Muscle layer of colon (tissue), 2 donors: ENCODE measurements around the gene MAGI2.

Experiments
- H3K27ac ChIP-seq: one replicate; pipeline ENCODE4 v1.7.0; 2013; ENCODE audit warnings: low read depth, mild to moderate bottlenecking, low read length, moderate library complexity
- H3K27me3 ChIP-seq, 2 donors: one replicate each; pipeline ENCODE4 v1.7.0; 2013; ENCODE audit warnings: low read length in 2 of 2, mild to moderate bottlenecking in 2 of 2; ENCODE audit not compliant: insufficient read depth in 2 of 2, control insufficient read depth in 1 of 2
- H3K36me3 ChIP-seq: one replicate; pipeline ENCODE4 v1.7.0; 2013; ENCODE audit warnings: mild to moderate bottlenecking, low read length; ENCODE audit not compliant: insufficient read depth
- H3K4me1 ChIP-seq: one replicate; pipeline ENCODE4 v1.7.0; 2013; ENCODE audit warnings: mild to moderate bottlenecking, low read length; ENCODE audit not compliant: insufficient read depth
- H3K4me3 ChIP-seq, 2 donors: one replicate each; pipeline ENCODE4 v1.7.0; 2013; ENCODE audit warnings: low read length in 2 of 2, low read depth in 1 of 2, mild to moderate bottlenecking in 1 of 2, moderate library complexity in 1 of 2
- H3K9ac ChIP-seq: one replicate; pipeline ENCODE4 v1.7.0; 2013; ENCODE audit warnings: low read length
- H3K9me3 ChIP-seq: one replicate; pipeline ENCODE4 v1.7.0; 2013; ENCODE audit warnings: mild to moderate bottlenecking, low read length
- donor health status: abdominal sarcoma.
- donor health status: Adenocarcinoma of cecum.

Gene MAGI2

GRCh38 chr7:79453558-79454360 is at the start of gene MAGI2:
Gene MAGI2 (minus strand): TSS chr7:79453667. CDS start chr7:79453320, 347 bp downstream.
- peaks cover 30% of the 10 kb centered on the region for H3K4me1 ChIP-seq
- H3K36me3 ChIP-seq, result no peaks in the 10 kb centered on the region
- H3K9ac ChIP-seq, result peak within 1 kb of the TSS; percentile 93
- no peaks in the 10 kb centered on the region for H3K9me3 ChIP-seq
- no peaks in the 10 kb centered on the region for H3K27me3 ChIP-seq
- H3K4me3 ChIP-seq, result peak within 1 kb of the TSS; percentile 92 to 94
- peak within 1 kb of the TSS; percentile 98 for H3K27ac ChIP-seq

GRCh38 chr7:79502151-79502550 is 48.7 kb upstream of the MAGI2 start:
- H3K9ac ChIP-seq, result no peak overlapping the region
- H3K9me3 ChIP-seq, result no peaks in the 10 kb centered on the region

GRCh38 chr7:79500759-79501158 is 47.3 kb upstream of the MAGI2 start:
- Histone ChIP-seq H3K4me1 (no peaks in the 10 kb centered on the region), H3K36me3 (no peaks in the 10 kb centered on the region), H3K9me3 (no peaks in the 10 kb centered on the region), H3K27me3 (no peaks in the 10 kb centered on the region), H3K4me3 (no peak overlapping the region), H3K9ac (no peak overlapping the region), H3K27ac (no peak overlapping the region)

More at GRCh38 chr7:79502151-79502550, 48.7 kb upstream of the MAGI2 start:
- H3K4me3 ChIP-seq, result no peak overlapping the region
- H3K27me3 ChIP-seq, result no peaks in the 10 kb centered on the region
- no peak overlapping the region for H3K27ac ChIP-seq
- H3K36me3 ChIP-seq, result no peaks in the 10 kb centered on the region
- no peaks in the 10 kb centered on the region for H3K4me1 ChIP-seq

GRCh38 chr7:79497728-79498127 is 44.3 kb upstream of the MAGI2 start:
- Histone ChIP-seq H3K27ac (no peak overlapping the region), H3K27me3 (no peaks in the 10 kb centered on the region), H3K9me3 (no peaks in the 10 kb centered on the region), H3K9ac (no peak overlapping the region), H3K4me3 (no peak overlapping the region), H3K4me1 (no peaks in the 10 kb centered on the region), H3K36me3 (no peaks in the 10 kb centered on the region)

DNA sequence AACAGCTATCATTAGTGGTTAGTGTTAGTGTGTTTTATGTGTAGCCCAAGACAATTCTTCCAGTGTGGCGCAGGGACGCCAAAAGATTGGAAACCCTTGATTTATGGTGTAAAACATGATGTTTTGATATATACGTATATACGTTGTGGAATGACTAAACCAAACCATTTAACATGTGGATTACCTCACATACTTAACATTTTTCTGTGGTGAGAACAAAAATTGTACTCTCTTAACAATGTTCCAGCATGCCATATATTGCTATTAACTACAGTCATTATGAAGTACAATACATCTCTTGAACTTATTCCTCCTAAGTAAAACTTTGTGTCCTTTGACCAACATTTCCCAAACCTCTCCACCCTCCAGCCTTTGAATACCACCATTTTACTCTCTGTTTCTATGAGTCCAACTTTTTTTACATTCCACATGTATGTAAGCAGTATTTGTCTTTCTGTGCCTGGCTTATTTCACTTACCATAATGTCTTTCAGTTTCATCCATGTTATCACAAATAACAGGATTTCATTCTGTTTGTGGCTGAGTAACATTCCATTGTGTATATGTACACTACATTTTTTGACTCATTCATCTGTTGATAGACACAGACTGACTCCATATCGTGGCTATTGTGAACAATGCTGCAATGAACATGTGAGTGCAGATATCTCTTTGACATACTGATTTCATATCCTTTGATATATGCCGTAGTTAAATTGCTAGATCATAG is 42.2 kb upstream of the MAGI2 start:
- no peaks in the 10 kb centered on the region for H3K9me3 ChIP-seq
- no peaks in the 10 kb centered on the region for H3K4me1 ChIP-seq
- H3K4me3 ChIP-seq, result no peak overlapping the region
- no peaks in the 10 kb centered on the region for H3K36me3 ChIP-seq
- H3K27ac ChIP-seq, result no peak overlapping the region
- no peak overlapping the region for H3K9ac ChIP-seq
- no peaks in the 10 kb centered on the region for H3K27me3 ChIP-seq

DNA sequence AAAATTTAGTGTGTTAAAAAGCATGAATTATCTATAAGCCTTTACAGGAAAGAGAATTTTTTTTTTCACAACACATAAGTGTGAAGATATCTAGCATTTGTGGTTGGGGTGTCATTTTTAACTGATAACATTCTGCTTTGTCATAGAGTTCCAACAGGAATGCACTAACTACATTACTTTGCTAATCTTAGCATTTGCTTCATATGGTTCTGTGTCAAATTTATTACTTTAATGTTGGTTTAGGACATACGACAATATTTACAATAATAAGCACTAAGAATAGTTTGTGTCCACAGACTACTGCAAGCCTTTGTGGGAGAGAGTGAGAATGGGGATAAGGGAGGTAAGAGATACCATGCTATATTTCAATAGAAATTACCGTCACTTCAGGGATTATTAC is 40.6 kb upstream of the MAGI2 start:
- H3K4me3 ChIP-seq, result no peak overlapping the region
- no peaks in the 10 kb centered on the region for H3K36me3 ChIP-seq

GRCh38 chr7:79489371-79489770 is 35.9 kb upstream of the MAGI2 start:
- Histone ChIP-seq H3K27ac (no peak overlapping the region), H3K27me3 (no peaks in the 10 kb centered on the region), H3K36me3 (no peaks in the 10 kb centered on the region), H3K9ac (no peak overlapping the region), H3K9me3 (no peaks in the 10 kb centered on the region), H3K4me1 (no peaks in the 10 kb centered on the region), H3K4me3 (no peak overlapping the region)

More for the DNA sequence above, 40.6 kb upstream of the MAGI2 start:
- Histone ChIP-seq H3K27me3 (no peaks in the 10 kb centered on the region), H3K4me1 (no peaks in the 10 kb centered on the region), H3K27ac (no peak overlapping the region), H3K9ac (no peak overlapping the region), H3K9me3 (no peaks in the 10 kb centered on the region)

- H3K36me3 ChIP-seq, result no peaks in the 10 kb centered on the region
- no peaks in the 10 kb centered on the region for H3K4me1 ChIP-seq
- no peaks in the 10 kb centered on the region for H3K27me3 ChIP-seq
- H3K9ac ChIP-seq, result no peak overlapping the region
- no peak overlapping the region for H3K4me3 ChIP-seq
- H3K9me3 ChIP-seq, result no peaks in the 10 kb centered on the region
- H3K27ac ChIP-seq, result no peak overlapping the region
Observed at GRCh38 chr7:79478386-79478785, 24.9 kb upstream of the MAGI2 start.

DNA sequence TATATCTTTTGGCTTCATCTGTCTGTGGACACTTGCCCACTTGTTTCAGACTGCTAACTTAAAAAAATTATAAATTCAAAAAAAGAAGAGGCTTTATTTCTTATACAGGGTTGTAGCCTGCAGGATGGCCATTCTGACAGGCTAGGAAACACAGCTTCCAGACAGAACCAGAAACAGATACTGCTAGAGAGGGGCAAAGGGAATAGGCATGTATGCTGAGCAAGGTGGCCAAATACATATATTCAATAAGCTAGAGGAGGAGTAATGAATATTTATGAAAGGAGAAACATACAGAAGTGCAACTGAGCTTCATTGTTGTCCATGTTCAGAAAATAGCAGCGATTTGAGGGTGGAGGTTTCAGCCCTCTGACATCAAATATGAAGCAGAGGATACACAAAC is 22.0 kb upstream of the MAGI2 start:
- no peak overlapping the region for H3K27ac ChIP-seq
- H3K27me3 ChIP-seq, result no peaks in the 10 kb centered on the region
- H3K9ac ChIP-seq, result no peak overlapping the region
- no peaks in the 10 kb centered on the region for H3K36me3 ChIP-seq
- no peak overlapping the region for H3K4me3 ChIP-seq
- no peaks in the 10 kb centered on the region for H3K4me1 ChIP-seq
- no peaks in the 10 kb centered on the region for H3K9me3 ChIP-seq

GRCh38 chr7:79471699-79472098 is 18.2 kb upstream of the MAGI2 start:
- Histone ChIP-seq H3K9me3 (no peaks in the 10 kb centered on the region), H3K4me1 (no peaks in the 10 kb centered on the region), H3K4me3 (no peak overlapping the region), H3K36me3 (no peaks in the 10 kb centered on the region), H3K27me3 (no peaks in the 10 kb centered on the region), H3K27ac (no peak overlapping the region), H3K9ac (no peak overlapping the region)

DNA sequence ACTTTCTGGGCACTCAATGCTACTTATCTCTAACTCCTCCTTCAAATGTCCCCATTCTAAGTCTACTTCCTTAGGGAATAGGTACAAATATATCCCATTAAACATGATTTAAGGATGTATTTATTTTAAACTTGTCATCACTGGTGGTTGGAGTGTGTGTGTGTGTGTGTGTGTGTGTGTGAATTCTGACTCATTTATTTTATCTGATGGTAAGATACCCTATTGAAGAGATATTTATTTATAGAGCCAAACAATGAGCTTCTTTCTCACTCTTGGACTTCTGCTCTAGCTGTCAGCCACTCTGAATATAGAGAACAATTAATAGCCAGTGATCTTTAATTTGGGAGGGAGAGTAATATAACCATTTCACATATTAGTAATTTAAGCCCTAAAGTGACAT is 17.8 kb upstream of the MAGI2 start:
- Histone ChIP-seq H3K36me3 (no peaks in the 10 kb centered on the region), H3K9ac (no peak overlapping the region), H3K4me3 (no peak overlapping the region), H3K27ac (no peak overlapping the region), H3K9me3 (no peaks in the 10 kb centered on the region), H3K27me3 (no peaks in the 10 kb centered on the region), H3K4me1 (no peaks in the 10 kb centered on the region)
